Keratinocyte (primary cell): ENCODE data around the gene HEMGN. TPM values are rescaled to one million over a fixed set of nuclear protein-coding genes. Genes with fewer than 3 reads are reported as not detected.

Experiments
- DNase-seq: peaks from one replicate; pipeline ENCODE4 v3.0.0-alpha.2; 2011; ENCODE audit warnings: low read depth, missing footprints, low spot score
- FAIRE-seq: peaks from 2 replicates; lab custom pipeline; 2011; peaks lifted over from hg19 to GRCh38; lab: Jason Lieb, UNC
- H2AFZ ChIP-seq: 2 replicates; pipeline ENCODE4 v1.6.0; 2012; ENCODE audit warnings: low read length, control low read depth, inconsistent platforms; ENCODE audit not compliant: control insufficient read depth
- H3K27ac ChIP-seq: 2 replicates; pipeline ENCODE4 v1.5.1; 2011; ENCODE audit warnings: low read length; ENCODE audit not compliant: control insufficient read depth, insufficient read depth
- H3K27me3 ChIP-seq: 3 replicates; pipeline ENCODE4 v1.6.0; 2011; ENCODE audit warnings: low read length; ENCODE audit not compliant: control insufficient read depth, insufficient read depth; ENCODE audit errors: extremely low read depth
- H3K36me3 ChIP-seq, 2 experiments: 2 replicates in 1 of 2; 3 replicates in 1 of 2; pipeline ENCODE4 v1.5.1; 2011; ENCODE audit warnings: low read length in 2 of 2, mild to moderate bottlenecking in 1 of 2; ENCODE audit not compliant: control insufficient read depth in 2 of 2, insufficient read depth in 2 of 2; ENCODE audit errors: extremely low read depth in 1 of 2
- H3K4me1 ChIP-seq: 3 replicates; pipeline ENCODE4 v1.5.1; 2011; ENCODE audit warnings: low read length; ENCODE audit not compliant: control insufficient read depth, insufficient read depth; ENCODE audit errors: extremely low read depth
- H3K4me2 ChIP-seq: 3 replicates; pipeline ENCODE4 v1.6.0; 2011; ENCODE audit warnings: low read depth, low read length; ENCODE audit not compliant: control insufficient read depth, insufficient read depth; ENCODE audit errors: extremely low read depth
- H3K4me3 ChIP-seq, 3 experiments: fragments of 200-600 bp in 1 of 3; sonication (generic) in 1 of 3; 2 replicates in 2 of 3; 3 replicates in 1 of 3; pipeline ENCODE4 v1.5.1; 2011 to 2016; ENCODE audit warnings: low read length in 3 of 3, mild to moderate bottlenecking in 3 of 3, control low read depth in 2 of 3, inconsistent platforms in 1 of 3, low read depth in 1 of 3, mixed read lengths in 1 of 3, mixed run types in 1 of 3, moderate library complexity in 1 of 3; ENCODE audit not compliant: control insufficient read depth in 2 of 3, insufficient read depth in 2 of 3; ENCODE audit errors: extremely low read depth in 1 of 3
- H3K79me2 ChIP-seq: 2 replicates; pipeline ENCODE4 v1.6.0; 2012; ENCODE audit warnings: low read length; ENCODE audit not compliant: control insufficient read depth, insufficient read depth
- H3K9ac ChIP-seq: 3 replicates; pipeline ENCODE4 v1.6.0; 2011; ENCODE audit warnings: low read length; ENCODE audit not compliant: control insufficient read depth, insufficient read depth; ENCODE audit errors: extremely low read depth
- H3K9me1 ChIP-seq: 3 replicates; pipeline ENCODE4 v1.6.0; 2011; ENCODE audit warnings: low read length; ENCODE audit not compliant: control insufficient read depth, insufficient read depth; ENCODE audit errors: extremely low read depth
- H3K9me3 ChIP-seq: 2 replicates; pipeline ENCODE4 v1.5.1; 2012; ENCODE audit warnings: low read depth, low read length; ENCODE audit not compliant: control insufficient read depth
- H4K20me1 ChIP-seq: 3 replicates; pipeline ENCODE4 v1.6.0; 2011; ENCODE audit warnings: low read length; ENCODE audit not compliant: control insufficient read depth, insufficient read depth; ENCODE audit errors: extremely low read depth
- EZH2 ChIP-seq: IDR thresholded peaks from one replicate; pipeline ENCODE4 v1.6.1; 2012; ENCODE audit warnings: inconsistent platforms, mild to moderate bottlenecking, low read length, moderate library complexity
- dilution Hi-C: fragments of 300-500 bp; cut with MboI; formaldehyde crosslinking; loops from one replicate; pipeline ENCODE4 v1.7.0; 2020; ENCODE audit warnings: low sequenced_read_pairs; ENCODE audit not compliant: extremely low pct_ligation_motif_present
- polyA plus RNA-seq, 5 experiments: library from polyadenylated mRNA; depleted of rRNA in 3 of 5; stranded (reverse) in 3 of 5; stranded (forward) in 1 of 5; unstranded in 1 of 5; fragments of >200 nt; gene quantifications; 1 replicate in 1 of 5; 2 replicates in 3 of 5; 3 replicates in 1 of 5; pipeline versions ENCODE4 v1.2.1 to v1.2.3, GENCODE V29; 2011 to 2012; ENCODE audit warnings: missing spikeins in 2 of 5, low read depth in 1 of 5, low replicate concordance in 1 of 5
- TF ChIP-seq, protein P1 (sequence below), 3 experiments: IDR thresholded peaks in 1 of 3; conservative IDR thresholded peaks in 1 of 3; optimal IDR thresholded peaks in 1 of 3; 2 replicates in 2 of 3; 3 replicates in 1 of 3; pipeline versions ENCODE3 to v1.5.1; 2011; ENCODE audit warnings: low read length in 3 of 3, mild to moderate bottlenecking in 3 of 3, moderate library complexity in 2 of 3, control low read depth in 1 of 3, inconsistent platforms in 1 of 3; ENCODE audit not compliant: insufficient read depth in 2 of 3; ENCODE audit errors: extremely low read depth in 1 of 3

The HEMGN gene
- polyA plus RNA-seq, 1 donor (not counting 4 experiments of a cell fraction or from before 2014, with no cell fraction given): not detected

DNA sequence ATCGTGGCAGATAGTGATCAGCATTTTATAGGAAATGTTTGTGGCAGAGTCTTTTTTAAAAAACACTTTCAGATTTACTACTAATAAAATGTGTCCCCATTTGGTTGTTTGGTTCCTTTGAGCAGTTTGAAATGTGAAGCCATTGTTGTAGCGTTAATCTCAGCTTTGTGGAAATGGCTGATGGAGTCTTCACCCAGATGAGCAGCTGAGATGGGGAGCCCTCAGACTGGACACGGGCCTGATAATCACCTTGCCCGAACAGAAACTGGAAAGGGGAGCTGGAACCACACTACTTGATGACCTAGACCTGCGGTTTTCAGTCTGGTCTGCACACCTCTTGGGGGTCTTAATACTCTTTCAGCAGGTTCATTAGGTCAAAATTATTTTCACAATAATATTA is 24.6 kb upstream of the HEMGN start:
- FAIRE-seq: no peak

DNA sequence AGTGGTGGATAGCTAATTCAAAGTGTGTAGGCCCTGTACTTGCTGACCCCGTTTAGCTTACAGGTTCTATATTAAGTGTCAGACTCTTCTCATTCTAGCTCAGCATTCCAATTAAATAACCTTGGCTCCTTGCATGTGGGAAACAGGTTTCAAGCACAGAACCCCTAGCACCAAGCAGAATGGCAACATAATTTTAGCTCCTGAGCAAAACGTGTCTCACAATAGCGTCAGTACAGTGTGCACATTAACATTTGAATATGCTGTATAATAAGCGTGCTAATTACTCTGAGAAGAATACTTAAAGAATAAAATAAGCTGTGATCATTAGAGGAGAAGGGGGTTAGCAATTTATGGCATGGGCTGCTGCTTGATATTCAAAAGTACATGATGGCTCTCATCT is 24.2 kb upstream of the HEMGN start:
- no peak for TF ChIP-seq EZH2
- TF ChIP-seq, protein P1, sequence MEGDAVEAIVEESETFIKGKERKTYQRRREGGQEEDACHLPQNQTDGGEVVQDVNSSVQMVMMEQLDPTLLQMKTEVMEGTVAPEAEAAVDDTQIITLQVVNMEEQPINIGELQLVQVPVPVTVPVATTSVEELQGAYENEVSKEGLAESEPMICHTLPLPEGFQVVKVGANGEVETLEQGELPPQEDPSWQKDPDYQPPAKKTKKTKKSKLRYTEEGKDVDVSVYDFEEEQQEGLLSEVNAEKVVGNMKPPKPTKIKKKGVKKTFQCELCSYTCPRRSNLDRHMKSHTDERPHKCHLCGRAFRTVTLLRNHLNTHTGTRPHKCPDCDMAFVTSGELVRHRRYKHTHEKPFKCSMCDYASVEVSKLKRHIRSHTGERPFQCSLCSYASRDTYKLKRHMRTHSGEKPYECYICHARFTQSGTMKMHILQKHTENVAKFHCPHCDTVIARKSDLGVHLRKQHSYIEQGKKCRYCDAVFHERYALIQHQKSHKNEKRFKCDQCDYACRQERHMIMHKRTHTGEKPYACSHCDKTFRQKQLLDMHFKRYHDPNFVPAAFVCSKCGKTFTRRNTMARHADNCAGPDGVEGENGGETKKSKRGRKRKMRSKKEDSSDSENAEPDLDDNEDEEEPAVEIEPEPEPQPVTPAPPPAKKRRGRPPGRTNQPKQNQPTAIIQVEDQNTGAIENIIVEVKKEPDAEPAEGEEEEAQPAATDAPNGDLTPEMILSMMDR (optimal IDR thresholded peaks at IDR 0.05 in 1 of 3, IDR thresholded peaks at IDR 0.05 in 1 of 3, conservative IDR thresholded peaks at IDR 0.05 in 1 of 3; ENCODE audit: extremely low read depth in 1 of 3, insufficient read depth in 2 of 3, low read length in 3 of 3): no peak
- Histone ChIP-seq H3K27me3 (no peaks in the 10 kb centered on the region), H3K79me2 (no peaks in the 10 kb centered on the region), H3K4me2 (no peak overlapping the region), H3K4me1 (no peaks in the 10 kb centered on the region), H3K9me1 (no peaks in the 10 kb centered on the region), H3K9ac (no peak overlapping the region), H3K36me3 (no peaks in the 10 kb centered on the region), H2AFZ (no peak overlapping the region), H3K9me3 (no peaks in the 10 kb centered on the region), H3K27ac (no peak overlapping the region), H4K20me1 (no peaks in the 10 kb centered on the region), H3K4me3 (no peak overlapping the region)
- FAIRE-seq (no peak), DNase-seq (no peak)
- dilution Hi-C loops: no loop called here

More for the DNA sequence above, 24.6 kb upstream of the HEMGN start:
- Histone ChIP-seq H3K4me2 (no peak overlapping the region), H3K27ac (no peak overlapping the region), H3K9ac (no peak overlapping the region), H3K79me2 (no peaks in the 10 kb centered on the region), H3K27me3 (no peaks in the 10 kb centered on the region), H3K4me1 (no peaks in the 10 kb centered on the region), H2AFZ (no peak overlapping the region), H3K4me3 (no peak overlapping the region), H3K9me3 (no peaks in the 10 kb centered on the region), H3K36me3 (no peaks in the 10 kb centered on the region), H3K9me1 (no peaks in the 10 kb centered on the region), H4K20me1 (no peaks in the 10 kb centered on the region)
- TF ChIP-seq, protein P1 (optimal IDR thresholded peaks at IDR 0.05 in 1 of 3, IDR thresholded peaks at IDR 0.05 in 1 of 3, conservative IDR thresholded peaks at IDR 0.05 in 1 of 3; ENCODE audit: extremely low read depth in 1 of 3, insufficient read depth in 2 of 3, low read length in 3 of 3): no peak
- TF ChIP-seq EZH2: no peak
- dilution Hi-C loops: no loop called here
- DNase-seq: no peak
